ENCODE measurements around the gene FZD4.
"Not testable (repeated sequence)": the region's sequence is repeated elsewhere in the genome, so short reads cannot be mapped to it uniquely, and the experiment has no call there.

Gene FZD4

GRCh38 chr11:86955361-86956120 is at the start of gene FZD4:
TSS of gene FZD4 (minus strand) at chr11:86955395. CDS start at chr11:86955085, 310 bp downstream.
- peak; percentile 89 for DNase-seq

GRCh38 chr11:87004281-87004680 is 49.1 kb upstream of the FZD4 start:
- not testable (repeated sequence) for DNase-seq

GRCh38 chr11:87002918-87003317 is 47.7 kb upstream of the FZD4 start:
- no peak for DNase-seq

- no peak for DNase-seq
These were observed 44.9 kb upstream of the FZD4 start for GRCh38 chr11:86999859-87000753.

- DNase-seq: no peak
These were observed 44.2 kb upstream of the FZD4 start for GRCh38 chr11:86999388-86999787.

- DNase-seq: no peak
These were observed 41.9 kb upstream of the FZD4 start for GRCh38 chr11:86996953-86997570.

GRCh38 chr11:86993031-86993430 is 37.8 kb upstream of the FZD4 start:
- no peak for DNase-seq

- DNase-seq: not testable (repeated sequence)
These were observed 37.1 kb upstream of the FZD4 start for GRCh38 chr11:86992340-86992739.

GRCh38 chr11:86991341-86991740 is 36.1 kb upstream of the FZD4 start:
- no peak for DNase-seq

- no peak for DNase-seq
These were observed 35.3 kb upstream of the FZD4 start for GRCh38 chr11:86990515-86990914.

- DNase-seq: no peak
These were observed 34.8 kb upstream of the FZD4 start for GRCh38 chr11:86990031-86990430.

GRCh38 chr11:86988351-86988881 is 33.2 kb upstream of the FZD4 start:
- DNase-seq: no peak

GRCh38 chr11:86987679-86988078 is 32.5 kb upstream of the FZD4 start:
- DNase-seq: no peak

GRCh38 chr11:86984701-86985100 is 29.5 kb upstream of the FZD4 start:
- DNase-seq: no peak

- DNase-seq: no peak
These were observed 27.9 kb upstream of the FZD4 start for GRCh38 chr11:86983021-86983488.

- no peak for DNase-seq
These were observed 26.8 kb upstream of the FZD4 start for GRCh38 chr11:86981777-86982540.

GRCh38 chr11:86980086-86980796 is 25.0 kb upstream of the FZD4 start:
- no peak for DNase-seq

- DNase-seq: peak; percentile 16
These were observed 23.8 kb upstream of the FZD4 start for GRCh38 chr11:86978756-86979608.

- DNase-seq: no peak
These were observed 23.1 kb upstream of the FZD4 start for GRCh38 chr11:86978247-86978646.

- no peak for DNase-seq
These were observed 22.4 kb upstream of the FZD4 start for GRCh38 chr11:86977441-86978050.
